GM03348 (cell line): ENCODE measurements around the gene RORB.
"Not testable (repeated sequence)": the region's sequence is repeated elsewhere in the genome, so short reads cannot be mapped to it uniquely, and the experiment has no call there.

Experiments used
- DNase-seq: peaks from one replicate; pipeline ENCODE4 v3.0.0; 2012; ENCODE audit warnings: low spot score

Gene RORB

GRCh38 chr9:74513221-74513620 is 16.1 kb downstream of the RORB start:
- DNase-seq: no peak

GRCh38 chr9:74517188-74517587 is 20.1 kb downstream of the RORB start:
- DNase-seq: no peak

- no peak for DNase-seq
Observed at GRCh38 chr9:74519419-74519818, 22.3 kb downstream of the RORB start.

DNA sequence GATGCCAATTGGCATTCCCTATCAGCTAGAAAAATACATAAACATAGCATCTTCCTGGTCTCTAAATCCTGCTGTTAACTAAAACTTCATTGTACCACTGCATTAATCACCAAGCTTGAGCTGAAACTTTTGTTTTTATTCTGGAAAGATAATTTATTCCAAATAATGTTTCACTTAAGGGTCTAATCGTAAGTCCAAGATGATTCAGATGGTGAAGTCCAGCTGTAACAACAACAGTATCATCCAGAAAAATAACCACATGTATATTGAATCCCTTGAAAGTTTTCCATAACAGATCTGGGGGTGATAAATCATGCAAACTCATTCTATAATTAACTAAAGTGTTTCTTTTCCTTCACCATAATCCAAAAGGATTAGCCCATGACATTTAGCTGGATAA is 23.9 kb downstream of the RORB start:
- DNase-seq: no peak

DNA sequence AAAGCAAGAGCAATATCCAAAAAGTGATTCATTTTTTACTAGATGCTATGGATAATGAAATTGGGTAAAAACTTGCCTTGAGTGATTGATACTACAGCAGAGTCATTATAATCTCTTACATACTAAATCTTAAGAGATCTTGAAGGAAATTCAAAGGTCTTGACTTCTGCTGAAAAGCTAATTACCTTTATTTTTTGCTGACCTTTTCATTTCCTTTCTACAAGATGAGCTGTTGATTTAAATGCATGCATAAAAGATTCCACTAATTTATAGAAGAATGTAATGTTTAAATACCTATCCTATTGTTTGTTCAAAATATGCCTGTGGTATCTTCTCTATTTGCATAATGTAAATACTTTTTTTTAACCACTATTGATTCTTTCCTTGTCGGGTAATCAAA is 27.2 kb downstream of the RORB start:
- DNase-seq: no peak

GRCh38 chr9:74526215-74526614 is 29.1 kb downstream of the RORB start:
- DNase-seq: no peak

DNA sequence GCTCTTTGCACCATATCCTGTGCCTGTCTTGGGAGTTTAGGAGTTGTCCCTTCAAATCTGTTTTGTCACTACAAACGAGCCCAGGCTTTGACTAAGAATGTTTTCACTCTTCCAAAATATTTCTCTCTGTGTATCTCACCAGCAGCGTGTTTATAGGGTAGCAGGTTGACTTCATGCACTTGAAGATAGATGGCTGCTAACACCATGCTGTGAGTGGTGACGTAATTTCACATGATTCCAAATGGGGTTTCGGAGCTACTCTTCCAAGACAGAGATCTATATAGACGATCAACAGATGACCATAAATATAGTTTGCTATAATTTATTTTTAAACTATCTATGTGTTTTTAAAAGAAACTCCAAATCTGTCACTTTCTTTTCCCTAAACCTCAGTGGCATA is 30.6 kb downstream of the RORB start:
- DNase-seq: no peak

GRCh38 chr9:74528207-74528606 is 31.1 kb downstream of the RORB start:
- no peak for DNase-seq

- not testable (repeated sequence) for DNase-seq
Observed at GRCh38 chr9:74530458-74530857, 33.3 kb downstream of the RORB start.

- DNase-seq: no peak
Observed at GRCh38 chr9:74533253-74533652, 36.1 kb downstream of the RORB start.

DNA sequence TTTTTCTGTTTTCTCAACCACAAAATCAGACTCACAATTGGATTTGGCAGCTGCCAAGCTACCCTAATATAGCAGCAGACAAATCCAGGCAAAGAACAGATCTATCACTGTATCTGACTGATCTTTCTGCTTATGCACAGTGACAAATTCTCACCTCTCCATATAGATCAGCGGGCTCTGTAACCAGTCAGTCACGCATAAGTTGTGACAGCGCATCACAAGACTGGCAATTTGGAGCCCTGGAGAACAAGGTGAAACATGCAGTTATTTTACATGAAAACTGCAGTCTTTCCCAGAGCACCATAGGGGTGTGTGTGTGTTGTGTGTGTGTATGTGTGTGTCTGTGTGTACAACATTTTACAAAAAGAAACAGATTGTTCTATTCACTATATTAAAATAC is 37.7 kb downstream of the RORB start:
- DNase-seq: no peak

DNA sequence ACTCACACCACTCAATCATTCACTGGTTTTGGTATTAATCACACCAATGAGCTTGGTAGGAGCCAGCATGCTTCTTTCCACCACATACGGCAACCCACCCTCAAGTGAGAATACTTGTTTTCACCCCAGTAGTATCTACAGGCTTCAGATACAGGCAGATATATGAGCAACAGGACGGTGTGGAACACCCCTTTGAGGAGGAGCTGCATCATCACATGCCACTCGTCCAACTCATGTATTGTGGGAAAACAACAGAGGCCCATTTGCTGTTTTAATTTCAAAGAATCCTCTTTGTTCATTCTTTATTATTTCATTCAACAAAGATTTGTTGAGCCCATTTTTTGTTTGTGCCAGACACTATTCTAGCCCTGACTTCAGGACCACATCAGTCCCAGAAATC is 46.0 kb downstream of the RORB start:
- DNase-seq: no peak

GRCh38 chr9:74551266-74551665 is 54.1 kb downstream of the RORB start:
- DNase-seq: no peak

DNA sequence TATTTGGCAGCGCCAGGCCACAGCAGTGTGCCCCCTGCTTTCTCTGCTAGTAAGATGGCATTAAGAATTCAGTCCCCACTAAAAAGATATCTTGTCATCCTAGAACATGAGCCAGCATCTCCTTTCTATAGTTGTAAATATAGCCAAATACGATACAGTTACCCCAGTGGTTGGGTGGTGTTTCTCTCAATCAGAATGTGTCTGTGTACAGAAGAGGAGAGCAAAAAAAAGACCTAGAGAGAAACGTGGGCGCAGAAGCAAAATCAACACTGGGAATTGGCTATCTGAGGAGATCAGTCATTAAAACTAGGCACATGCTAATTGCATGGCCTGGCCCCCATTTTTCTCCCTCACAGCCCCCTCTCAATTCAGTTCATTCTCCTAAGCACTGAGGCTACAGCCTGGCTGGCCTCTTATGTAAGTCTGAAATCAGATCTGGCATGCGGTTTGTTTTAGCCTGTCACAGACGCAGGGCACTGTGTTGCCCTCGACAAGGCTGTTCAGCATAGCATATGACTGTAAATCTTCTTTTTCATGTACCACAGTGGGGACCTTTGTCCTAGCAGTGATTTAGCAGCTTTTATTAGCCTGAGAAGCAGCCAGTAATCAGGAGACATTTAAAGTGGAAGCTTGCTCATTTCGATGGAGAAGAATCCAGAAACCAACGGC is 57.8 kb downstream of the RORB start:
- DNase-seq: no peak

- DNase-seq: no peak
Observed at GRCh38 chr9:74555565-74555964, 58.4 kb downstream of the RORB start.

DNA sequence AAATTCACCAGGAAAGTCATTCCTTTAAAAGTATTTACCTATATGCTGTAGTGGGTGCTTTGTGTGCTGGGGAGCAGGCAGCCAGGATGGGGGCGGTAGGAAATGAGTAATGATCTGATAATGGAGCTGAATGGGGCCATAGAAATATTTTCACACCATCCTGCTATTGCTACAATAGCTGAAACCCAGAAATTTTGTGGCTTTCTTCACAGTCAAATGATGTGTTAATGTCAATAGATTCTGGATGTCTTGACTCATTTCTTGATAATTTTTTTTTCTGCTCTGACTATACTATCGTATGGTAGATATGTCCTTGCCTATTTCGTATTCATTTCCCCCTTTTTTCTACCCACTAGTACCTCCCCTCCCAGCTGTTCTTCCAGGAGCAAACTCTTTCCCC is 59.5 kb downstream of the RORB start:
- no peak for DNase-seq

DNA sequence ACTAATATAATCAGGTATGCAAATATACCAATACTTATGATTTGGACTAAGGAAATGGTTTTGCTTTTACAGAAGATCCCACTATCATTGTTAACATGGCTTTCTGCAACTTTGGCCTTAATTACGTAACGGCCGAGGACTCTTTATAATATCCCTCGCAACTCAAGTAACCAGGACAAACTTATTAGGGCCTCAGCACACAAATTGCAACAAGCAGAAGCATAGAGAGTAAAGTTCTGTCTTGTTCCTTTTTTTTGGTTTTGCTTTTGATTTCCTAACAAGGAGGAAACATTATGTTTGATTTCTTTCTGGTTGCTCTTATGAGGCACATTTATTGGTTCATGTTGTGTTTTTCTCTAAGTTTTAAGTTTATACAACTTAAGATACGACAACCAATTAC is 60.4 kb downstream of the RORB start:
- DNase-seq: no peak

DNA sequence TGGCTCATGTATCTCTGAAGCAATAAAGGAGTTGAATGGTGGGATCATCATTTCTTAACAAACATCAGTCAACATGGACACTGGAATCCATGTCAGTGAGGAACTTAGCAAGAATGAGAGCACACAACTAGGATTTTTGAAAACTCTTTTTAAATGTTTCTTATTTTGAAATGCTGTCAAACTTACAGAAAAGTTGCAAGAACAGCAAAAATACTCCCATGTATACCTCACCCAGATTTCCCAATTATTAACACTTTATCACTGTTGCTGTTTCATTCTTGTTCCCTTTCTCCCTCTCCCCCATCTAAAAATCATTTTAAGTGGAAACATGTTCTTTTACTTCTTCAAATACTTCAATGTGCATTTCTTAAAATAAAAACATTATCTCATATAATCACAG is 65.5 kb downstream of the RORB start:
- DNase-seq: no peak

DNA sequence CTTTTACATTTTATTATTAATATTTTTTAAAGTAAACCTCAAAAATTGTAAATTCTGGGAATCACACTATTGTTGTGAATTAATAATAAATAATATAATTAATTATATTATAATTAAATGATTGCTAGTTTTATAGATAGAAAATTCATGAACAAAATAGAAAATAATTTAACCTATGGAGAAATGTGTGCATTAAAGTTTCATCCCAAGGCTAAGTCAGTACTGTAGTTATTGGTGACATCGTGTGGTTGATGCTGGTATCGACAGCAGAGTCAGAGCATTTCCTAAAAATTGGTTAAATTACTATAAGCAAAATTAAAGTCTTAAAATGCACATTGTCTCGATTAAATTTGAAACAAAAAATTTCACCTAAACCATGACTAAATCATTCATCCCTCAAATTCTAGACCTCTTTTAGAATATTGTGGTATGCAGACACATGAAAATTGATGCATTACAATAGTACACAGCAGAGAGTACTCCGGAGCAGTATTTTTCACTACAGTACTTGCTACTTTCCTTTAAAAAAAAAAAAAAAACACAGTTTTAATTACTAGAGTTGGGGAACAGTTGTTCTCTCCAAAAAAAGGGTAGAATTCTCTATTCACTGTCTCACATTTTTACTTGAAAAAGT is 73.9 kb downstream of the RORB start:
- peak; percentile 49 for DNase-seq

DNA sequence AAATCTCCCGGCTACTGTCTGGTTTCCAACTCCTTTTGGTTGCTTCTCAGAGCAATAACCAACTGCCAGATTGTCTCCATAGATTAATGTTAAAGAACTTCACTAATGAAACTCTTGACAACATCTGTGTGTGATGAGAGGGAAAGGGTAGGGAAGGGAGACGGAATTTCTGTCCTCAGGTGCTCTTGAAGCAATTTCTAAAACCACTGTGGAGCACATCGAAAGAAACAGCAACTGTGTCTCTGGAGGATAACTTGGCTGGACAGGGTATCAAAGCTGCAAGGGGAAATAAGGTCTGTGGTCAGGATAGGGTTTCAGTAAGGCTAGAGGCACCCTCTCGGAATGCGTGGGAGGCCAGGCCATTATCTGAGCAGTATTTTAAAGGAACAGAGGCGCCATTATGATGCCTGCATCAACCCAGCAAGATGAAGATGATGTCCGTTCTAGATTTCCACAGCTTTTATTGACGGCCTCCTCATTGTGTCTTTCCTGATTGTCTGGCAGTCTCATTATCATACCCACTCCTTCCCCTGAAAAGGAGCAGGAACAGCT is 76.6 kb downstream of the RORB start:
- DNase-seq: no peak

DNA sequence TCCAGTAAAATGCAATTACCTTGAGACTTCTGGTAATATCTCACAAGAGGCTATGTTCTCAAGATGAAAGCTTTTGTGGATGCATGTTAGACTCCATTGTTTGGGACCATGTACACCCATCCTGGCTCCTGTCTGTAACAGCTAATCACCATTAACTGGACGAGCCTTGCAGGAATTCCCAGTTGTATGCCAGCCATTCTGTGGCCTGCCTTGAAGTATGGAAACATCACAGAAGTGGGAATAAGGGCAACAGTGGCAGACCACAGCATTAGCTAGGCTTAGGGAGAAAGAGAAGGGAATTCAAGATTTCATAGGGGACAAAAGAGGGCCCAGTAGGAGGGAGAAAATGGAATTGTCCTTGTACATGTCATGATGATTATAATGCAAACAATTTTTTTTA is 79.0 kb downstream of the RORB start:
- DNase-seq: no peak

DNA sequence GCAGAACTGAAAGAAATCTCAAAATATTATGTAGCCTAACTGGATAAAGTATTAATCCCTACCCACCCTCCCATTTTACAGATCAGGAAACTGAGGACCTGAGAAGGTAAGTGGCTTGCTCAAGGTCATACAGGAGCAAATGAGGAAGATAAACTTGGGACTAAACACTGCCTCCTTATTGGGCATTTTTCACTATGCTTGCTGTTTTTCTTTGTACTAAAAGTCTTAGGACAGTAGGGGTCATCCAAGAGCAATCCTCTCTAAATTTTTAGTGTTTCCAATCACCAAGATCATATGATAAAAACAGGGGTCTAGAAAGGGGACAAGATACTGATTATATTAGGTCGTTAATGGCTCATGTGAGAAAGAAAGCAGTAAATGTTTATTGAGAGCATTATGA is 80.8 kb downstream of the RORB start:
- peak; percentile 5 for DNase-seq

- DNase-seq: no peak
Observed at GRCh38 chr9:74589576-74589975, 92.4 kb downstream of the RORB start.

GRCh38 chr9:74595286-74595685 is 98.2 kb downstream of the RORB start:
- DNase-seq: no peak
